LoVo (cell line): Measurements from ENCODE around the gene FAR2.

Source experiments
- DNase-seq: peaks from one replicate; pipeline ENCODE4 v3.0.0-alpha.2; 2016; ENCODE audit warnings: low spot score

Gene FAR2

DNA sequence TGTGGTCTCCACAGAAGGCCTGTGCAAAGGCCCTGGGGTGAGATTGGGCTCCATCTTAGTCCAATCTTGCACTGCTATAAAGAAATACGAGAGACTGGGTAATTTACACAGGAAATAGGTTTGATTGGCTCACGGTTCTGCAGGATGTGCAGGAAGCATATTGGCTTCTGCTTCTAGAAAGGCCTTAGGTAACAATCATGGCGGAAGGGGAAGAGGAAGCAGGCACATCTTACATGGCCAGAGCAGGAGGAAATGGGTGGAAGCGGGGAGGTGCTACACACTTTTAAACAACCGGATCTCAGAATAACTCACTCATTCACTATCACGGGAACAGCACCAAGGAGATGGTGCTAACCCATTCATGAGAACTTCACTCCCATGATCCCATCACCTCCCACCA is 55.4 kb downstream of the FAR2 start:
- DNase-seq = no peak

DNA sequence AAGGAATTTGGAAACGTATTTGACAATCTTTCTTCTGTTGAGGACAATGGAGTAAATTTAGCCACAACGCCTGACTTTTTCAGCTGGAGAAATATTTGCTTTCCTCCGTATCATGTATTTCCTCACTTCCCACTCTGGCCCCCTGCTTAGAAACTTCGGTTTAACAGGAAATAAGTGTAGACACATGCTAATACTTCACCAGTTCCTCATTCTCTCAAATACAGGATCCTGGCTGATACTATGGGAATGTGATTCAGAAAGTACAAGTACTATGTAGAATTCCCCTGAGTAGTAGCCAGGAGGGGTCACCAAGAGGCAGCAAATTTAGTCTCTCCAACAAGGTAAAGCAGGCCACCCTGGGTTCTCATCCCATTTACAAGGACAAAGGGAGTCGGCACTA is 58.0 kb downstream of the FAR2 start:
- DNase-seq = no peak

DNA sequence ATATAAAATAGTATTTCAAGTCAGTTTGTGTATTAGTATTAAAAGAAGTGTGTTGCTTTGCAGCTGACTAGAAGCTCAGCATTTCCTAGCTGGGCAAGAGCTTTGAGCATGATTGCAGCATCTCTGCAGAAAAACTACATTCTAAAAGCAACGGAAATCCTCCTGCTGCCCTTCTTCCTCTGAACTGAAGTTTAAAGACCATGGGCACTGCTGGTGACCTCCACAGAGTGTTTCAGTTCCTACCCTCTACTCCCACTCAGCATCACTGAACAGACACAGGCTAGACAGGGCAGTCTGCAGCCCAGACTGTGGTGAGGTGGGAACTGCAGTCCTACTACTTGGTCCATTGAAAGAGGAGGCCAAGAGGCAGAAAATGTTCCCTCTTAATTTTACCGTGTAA is 59.0 kb downstream of the FAR2 start:
- no peak for DNase-seq

DNA sequence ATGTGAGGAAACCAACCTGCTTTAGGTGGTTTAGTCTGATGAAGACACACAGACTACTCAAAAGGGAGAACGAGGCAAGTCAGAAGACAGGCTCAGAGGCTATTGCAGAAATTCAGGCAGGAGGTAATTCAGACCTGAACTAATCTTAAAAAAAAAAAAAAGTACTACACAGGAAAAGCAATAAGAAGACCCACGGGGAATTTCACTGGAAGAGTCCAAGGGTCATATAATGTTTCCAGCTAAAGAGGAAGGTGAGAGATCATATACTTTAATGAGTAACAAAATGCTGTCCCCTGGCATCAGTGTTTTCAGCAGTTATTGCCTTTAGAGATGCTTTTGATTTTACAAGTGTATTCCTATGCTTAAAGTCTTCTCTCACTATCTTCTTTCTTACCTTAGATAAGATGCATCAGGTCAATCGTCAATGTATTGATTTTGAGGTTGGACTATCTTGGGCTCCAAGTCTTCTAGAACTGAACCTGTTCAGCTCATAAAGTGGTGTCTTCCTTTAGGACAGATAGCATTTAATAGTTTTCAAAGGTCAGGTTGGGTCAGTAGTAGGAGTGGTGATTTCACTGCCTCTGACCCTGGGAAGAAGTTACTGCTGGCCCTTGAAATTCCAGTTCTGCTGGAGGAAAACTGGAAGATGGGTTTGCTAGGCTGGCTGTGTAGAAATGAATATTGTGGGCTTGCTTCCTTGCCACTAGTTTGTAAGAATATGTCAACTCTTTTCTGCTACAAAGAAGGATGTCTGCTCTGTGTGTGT is 60.0 kb downstream of the FAR2 start:
- peak; percentile 75 for DNase-seq

DNA sequence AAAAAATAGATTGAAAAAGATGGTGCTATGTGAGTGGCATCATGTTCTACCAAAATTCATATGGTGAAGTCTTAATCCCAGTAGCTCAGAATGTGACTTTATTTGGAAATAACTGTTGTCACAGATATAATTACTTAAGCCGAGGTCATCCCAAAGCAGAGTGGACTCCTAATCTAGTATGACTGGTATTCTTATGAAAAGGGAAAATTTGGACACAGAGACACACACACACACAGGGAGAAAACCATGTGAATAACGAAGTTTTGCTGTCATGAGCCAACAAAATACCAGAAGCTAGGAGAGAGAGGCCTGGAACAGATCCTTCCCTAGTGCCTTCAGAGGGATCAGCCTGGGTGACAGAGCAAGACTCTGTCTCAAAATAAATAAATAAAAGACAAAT is 62.6 kb downstream of the FAR2 start:
- no peak for DNase-seq

DNA sequence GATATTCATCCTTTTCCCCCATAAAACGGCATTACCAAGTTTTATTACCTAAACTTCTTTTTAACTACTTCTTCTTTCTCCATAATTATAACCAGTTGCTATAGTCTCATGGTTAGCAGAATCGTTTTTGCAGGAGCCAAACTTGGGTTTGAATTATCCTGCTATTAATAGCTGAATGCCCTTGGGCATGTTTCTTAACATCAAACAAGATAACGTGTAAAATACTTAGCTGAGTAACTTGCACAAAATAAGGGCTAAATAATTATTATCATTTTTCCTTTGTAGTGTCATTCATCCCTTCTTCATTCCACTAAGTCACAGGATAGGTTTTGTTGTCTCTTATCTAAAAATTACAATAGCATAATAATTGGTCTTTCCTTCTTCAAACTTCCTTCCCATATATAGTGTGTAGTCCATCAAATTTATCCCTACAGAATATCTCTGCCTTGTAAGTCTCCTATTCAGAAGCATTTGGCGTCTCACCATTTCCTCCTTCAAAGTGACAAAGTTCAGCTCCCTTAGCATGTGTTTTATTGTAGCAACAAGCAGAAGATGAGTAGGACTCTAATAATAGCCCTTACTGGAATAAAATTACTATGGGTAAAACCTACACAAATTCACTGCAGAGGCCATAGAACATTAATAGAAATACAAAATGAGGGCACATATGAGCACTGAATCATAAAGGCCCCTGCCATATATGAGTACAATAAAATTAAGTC is 63.8 kb downstream of the FAR2 start:
- DNase-seq = peak; percentile 41

DNA sequence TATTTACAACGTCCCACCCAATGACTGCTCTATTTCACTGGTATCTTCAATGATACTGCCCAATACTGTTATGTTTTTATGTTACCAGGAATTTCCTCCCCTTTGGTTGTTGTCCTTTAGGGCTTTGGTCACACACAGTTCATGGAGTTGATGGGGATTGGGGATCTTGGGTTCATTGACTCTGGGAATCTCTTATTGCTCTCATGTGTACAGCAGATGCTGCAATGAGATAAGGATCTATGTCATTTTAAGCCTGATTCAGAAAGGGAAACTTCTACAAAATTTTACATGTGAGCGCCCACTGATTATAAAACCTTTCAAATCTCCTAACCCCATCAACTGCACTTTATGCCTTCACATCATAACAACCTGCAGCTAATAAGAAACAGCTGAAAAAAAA is 67.2 kb downstream of the FAR2 start:
- DNase-seq = no peak

DNA sequence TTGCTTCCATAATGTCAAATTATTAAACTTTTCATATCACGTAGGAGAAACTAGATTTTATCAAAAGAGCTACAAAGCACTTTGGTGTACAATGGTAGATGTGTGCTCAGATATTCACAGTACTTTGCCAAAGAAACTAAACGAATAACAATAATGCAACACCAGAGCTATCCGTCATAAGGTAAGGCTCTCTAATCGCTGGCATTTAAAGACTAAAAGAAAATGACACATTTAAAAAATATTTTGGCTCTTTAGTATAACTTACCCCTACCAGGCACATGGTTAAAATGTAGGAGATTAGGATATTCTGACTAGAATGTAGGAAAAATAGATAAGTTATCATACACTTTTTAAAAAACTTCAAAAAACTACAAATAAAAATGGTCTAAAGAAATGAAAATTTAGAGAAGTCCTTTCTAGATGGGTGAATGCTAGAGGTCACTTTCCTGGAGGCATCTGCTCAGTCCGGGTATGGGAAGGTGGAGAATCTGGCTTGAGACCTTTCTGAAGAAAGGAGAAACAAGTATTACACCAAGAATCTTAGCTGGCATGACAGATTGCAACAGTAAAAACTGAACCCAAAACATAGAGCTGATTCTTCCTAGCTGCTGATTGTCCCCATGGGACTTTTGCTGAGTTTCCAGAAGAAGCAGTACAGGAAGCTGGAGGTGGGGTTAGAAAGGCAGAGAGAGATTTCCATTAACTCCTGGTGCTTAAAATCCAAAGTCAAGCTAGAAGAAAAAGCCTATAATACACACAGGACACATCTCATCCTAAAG is 67.9 kb downstream of the FAR2 start:
- DNase-seq = no peak

DNA sequence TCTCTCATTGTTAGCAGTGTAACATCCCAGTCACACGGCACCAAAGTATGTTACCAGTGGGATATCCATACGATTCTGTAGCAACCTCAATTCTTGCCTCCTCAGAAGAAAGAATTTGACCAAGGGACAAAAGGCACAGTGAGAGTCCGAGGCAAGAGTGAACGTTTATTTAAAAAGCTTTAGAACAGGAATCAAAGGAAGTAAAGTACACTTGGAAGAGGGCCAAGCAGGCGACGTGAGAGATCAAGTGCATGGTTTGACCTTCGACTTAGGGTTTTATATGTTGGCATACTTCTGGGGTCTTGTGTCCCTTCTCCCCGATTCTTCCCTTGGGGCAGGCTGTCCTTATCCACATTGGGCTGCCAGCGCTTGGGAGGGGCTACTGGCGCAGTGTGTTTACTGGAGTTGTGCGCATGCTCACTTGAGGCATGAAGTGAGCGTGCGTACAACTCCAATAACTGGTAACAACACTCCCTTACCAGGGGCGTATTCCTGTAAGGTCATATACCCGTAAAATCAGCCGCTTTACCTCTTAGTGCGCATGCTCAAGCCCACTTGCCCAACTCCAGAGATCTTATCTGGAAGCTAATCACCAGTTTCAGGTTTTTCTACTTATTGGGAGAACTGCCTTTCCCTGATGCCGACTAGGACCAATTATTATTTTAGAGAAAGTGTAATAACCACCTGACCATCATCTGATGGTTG is 71.7 kb downstream of the FAR2 start:
- DNase-seq = no peak

DNA sequence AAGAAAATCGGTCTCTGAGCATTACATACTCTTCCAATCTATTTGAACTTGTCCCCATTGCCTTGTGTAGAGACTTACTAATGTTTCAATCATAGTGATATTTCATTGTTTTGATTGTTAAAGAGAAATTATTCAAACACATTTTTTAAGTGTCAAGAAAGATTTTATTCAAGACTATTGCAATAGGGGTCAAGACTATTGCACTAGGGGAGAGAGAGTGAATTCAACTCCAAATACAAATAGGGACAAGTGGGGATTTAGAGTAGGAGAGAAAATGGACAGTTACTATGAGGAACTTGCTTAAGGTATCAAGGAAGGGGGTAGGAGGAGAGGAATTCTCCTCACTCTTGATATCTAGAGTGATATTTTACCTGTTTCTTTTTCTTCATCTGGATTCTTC is 73.1 kb downstream of the FAR2 start:
- no peak for DNase-seq

DNA sequence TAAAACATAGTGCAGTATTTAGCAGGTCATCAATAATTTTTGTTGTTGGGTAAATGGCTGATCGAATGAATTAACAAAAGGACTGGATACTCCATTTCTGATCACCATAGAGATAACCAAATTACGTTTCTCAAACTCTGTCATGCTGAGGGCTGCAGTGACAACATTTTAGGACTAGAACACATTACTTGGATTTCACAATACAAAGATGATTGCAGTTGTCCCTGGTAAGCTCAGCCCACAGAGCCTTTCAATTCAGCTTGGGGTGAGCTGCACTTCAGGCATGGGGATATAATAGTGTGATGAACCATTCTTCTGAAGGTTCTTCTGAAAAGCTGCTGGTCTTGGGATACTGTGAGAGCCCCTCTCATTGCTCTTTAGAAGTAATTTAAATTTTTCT is 74.3 kb downstream of the FAR2 start:
- no peak for DNase-seq

DNA sequence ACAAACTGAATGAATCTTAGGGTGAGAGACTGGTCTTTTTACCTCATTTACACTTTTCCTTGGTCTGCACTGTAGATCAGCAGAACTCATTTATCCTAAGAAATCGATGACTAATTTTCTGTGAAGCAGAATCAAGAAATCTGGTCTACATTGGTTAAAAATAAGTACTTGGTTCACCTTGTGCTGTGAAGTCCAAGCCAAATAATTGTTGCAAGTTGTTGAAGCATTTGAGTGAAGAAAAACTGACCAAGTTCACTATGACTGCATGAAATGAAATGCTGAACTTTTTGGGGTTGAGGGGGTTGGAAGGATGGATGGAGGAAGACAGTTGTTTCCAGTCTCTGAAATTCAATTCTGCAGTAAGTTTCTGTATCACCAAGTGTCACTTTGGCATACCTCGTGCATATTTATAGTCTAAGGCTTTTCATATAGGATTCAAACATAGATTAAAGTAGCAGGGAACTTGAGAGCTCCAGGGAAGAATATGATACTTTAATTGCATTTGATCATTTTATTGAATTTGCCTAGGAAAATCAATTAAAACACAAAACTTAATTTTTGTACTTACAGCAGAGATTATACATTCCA is 75.0 kb downstream of the FAR2 start:
- no peak for DNase-seq

DNA sequence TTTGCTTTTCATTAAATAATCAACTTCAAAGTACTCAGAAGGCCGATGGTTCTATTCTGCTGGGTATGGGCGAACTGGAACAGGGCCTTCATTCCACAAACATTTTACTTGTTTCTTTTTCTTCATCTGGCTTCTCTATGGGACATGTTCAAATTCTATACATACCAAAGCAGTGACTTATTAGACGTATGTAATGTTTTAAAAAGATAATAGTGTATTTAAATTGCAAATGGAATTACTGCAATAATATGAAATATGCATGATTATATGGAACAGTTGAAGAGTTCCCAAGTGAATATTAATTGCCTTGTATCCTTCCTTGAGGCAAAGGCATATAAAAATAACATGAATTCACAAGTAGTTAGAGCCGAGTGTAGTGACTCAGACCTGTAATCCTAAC is 75.5 kb downstream of the FAR2 start:
- no peak for DNase-seq

DNA sequence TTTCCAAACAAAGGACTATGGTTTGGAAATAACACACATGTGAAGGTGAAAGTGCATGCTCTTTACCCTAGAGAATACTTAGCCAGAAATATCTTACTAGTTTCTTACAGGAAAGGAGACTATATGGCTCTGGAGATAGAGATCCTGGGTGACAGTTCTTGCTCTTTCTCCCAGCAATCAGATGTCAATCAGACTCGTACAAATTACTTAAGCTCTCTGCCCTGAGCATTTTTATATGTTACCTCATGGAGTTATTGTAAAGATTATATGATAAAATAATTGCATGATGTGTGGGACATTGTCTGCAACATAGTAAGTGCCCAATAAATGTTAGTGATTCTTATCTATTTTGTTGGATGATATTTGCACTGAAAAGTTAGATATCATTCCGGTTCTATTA is 76.8 kb downstream of the FAR2 start:
- no peak for DNase-seq

DNA sequence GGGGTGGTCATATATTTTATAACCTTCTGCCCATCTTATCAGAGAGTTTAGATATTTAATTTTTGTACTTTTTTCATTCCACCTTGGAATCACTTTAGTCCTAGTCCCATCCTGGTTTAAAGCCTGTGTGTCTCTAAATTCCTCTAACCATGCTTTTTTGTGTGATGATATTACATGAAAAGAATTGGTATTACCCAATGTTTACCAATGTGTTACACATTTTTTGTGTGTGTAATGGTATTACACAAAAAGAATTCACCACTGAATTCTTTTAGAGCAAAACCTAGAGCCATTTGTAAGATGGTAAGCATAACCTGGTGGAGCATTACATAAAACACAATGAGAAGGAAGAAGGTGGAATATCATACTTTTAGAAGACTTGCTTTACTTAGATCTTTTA is 77.5 kb downstream of the FAR2 start:
- DNase-seq = no peak

DNA sequence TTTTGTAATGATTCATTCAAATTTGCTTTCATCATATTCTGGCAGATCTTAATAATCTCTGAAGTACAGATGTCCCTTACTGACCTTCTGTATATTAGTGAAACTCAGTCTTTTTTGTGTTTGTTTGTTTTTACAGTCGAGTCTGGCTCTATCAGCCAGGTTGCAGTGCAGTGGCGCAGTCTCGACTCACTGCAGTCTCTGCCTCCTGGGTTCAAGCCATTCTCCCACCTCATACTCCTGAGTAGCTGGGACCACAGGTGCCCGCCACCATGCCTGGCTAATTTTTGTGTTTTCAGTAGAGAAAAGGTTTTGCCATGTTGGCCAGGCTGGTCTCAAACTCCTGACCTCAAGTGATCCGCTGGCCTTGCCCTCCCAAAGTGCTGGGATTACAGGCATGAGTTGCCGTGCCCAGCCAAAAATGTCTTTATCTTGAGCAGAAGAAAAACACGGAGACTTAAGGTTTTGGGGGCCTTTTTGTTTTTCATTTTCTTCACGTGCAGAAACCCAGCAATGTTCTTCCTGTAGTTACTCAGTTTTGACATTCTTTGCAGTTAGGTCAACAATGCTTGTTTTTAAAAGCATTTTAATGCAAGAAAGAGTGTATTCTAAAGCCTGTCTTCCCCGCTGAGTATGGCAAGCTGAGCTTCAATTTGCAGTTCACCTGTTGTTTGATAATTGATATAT is 79.5 kb downstream of the FAR2 start:
- DNase-seq = no peak

DNA sequence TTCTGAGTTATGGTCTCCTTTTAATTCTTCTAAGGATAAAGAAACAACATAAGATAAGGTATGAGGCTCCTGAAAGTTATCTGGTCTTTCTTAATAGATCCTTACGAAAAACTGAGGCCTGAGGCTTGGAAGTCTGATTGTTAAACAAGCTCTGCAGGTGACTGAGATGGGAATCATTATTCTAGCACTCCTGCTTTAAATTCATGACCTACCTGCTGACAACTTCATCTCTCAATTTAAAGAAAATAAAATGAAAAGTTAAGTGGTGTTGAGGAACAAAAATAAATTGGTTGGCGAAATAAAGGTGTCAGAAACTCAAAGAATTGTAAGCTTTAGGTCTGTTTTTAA is 80.1 kb downstream of the FAR2 start:
- DNase-seq = no peak

DNA sequence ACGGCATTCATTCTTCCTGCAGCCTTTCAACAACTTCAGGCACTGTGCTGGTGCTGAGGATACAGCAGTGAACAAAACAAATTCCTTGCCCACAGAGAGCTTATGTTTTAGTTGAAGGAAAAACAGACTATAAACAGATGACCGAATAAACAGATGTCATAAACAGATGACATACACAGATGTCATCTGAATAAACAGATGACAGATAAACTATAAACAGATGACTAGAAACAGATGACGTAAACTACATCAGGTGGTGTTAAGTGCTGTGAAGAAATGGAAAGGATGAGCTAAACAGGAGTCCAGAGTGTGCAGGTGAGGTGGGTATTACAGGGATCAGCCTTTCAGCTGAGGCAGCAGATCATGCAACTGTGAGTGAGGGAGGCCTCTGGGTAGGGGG is 80.9 kb downstream of the FAR2 start:
- no peak for DNase-seq

DNA sequence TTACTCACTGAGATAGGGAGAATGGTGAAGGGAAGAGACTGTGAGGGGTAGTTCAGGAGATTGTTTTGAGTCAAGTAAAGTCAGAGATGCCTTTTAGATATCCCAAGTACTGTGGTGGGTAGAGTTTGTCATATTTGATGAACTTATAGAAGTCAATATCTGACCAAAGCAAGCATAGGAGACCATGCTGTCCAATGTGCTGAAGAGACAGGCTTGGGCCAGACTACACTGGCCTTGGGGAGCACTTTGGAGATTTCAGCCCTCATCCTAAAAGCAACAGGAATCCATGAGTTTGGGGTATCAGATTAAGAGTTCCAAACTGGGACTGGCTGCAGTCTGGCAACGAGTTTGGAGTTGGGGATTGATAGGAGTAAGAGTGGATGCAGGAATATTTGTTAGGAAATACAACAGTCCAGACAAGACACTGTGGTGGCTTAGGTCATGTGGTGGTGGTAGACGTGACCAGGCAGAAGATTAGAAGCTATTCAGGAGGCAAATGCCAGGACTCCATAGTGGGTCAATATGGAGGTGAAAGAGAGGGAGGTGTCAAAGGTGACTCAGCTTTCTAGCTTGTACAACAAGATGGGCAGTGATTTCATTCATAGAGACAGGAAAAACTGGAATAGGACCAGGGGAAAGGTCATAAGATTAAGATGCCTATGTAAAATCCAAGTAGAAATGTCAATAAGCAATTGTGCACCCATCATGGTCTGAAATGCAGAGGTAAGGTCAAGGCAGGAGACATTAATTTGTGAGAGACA is 81.9 kb downstream of the FAR2 start:
- DNase-seq = no peak

DNA sequence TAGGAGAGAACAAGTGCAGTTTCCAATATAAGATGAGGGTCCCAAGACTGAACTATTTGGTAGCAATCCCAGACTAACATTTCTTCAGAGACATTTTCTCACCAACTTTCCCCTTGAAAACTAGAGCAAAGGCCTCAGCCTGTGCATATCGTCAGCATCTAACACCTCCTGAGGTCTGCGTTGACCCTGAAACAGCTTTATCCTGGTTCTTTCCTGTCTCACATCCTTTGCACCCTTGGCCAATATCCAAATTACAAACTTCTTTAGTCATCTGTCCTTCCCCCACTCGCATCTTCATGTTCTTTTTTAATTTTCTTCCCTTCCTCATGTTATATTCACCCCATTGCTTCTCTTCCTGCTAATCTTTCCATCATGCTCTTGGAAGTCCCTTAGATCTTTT is 83.0 kb downstream of the FAR2 start:
- DNase-seq = no peak

DNA sequence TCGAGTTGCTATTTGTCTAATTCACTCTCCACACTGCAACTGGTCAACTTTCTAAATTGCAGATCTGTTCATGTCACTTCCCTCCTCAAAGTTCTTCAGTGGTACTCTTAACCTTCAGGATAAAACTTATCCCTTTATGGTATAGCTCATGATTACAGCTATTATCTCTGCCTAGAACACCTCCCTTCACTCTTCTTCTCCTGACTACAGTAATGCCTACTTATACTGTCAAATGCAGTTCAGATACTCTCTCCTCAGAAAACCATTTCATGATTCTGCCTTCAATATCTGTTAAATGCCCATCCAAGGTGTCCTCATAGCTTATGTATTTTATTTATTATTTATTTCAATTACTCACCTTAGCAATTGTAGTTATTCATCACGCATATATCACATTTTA is 85.5 kb downstream of the FAR2 start:
- no peak for DNase-seq
